ENCODE data around the gene FIP1L1.
"Not testable (repeated sequence)": the region's sequence is repeated elsewhere in the genome, so short reads cannot be mapped to it uniquely, and the experiment has no call there.

Gene FIP1L1

GRCh38 chr4:53378171-53378482, 686 bp downstream of the FIP1L1 start:
- no peak for DNase-seq (ENCODE audit: low spot score)

- no peak for DNase-seq (ENCODE audit: low spot score)
These were observed 2.8 kb downstream of the FIP1L1 start for GRCh38 chr4:53380221-53380620.

GRCh38 chr4:53409479-53409878, 32.0 kb downstream of the FIP1L1 start:
- DNase-seq (ENCODE audit: low spot score): not testable (repeated sequence)

- DNase-seq (ENCODE audit: low spot score): no peak
These were observed 41.8 kb downstream of the FIP1L1 start for GRCh38 chr4:53419208-53419607.

GRCh38 chr4:53421791-53422190, 44.4 kb downstream of the FIP1L1 start:
- no peak for DNase-seq (ENCODE audit: low spot score)

GRCh38 chr4:53422367-53422766, 44.9 kb downstream of the FIP1L1 start:
- DNase-seq (ENCODE audit: low spot score): no peak

- no peak for DNase-seq (ENCODE audit: low spot score)
These were observed 46.8 kb downstream of the FIP1L1 start for GRCh38 chr4:53424280-53424679.

GRCh38 chr4:53427366-53427765, 49.9 kb downstream of the FIP1L1 start:
- DNase-seq (ENCODE audit: low spot score): no peak

- DNase-seq (ENCODE audit: low spot score): no peak
These were observed 53.6 kb downstream of the FIP1L1 start for GRCh38 chr4:53431052-53431451.

GRCh38 chr4:53432528-53433424, 55.3 kb downstream of the FIP1L1 start:
- DNase-seq (ENCODE audit: low spot score): no peak

GRCh38 chr4:53436251-53436650, 58.8 kb downstream of the FIP1L1 start:
- no peak for DNase-seq (ENCODE audit: low spot score)

- no peak for DNase-seq (ENCODE audit: low spot score)
These were observed 64.1 kb downstream of the FIP1L1 start for GRCh38 chr4:53441564-53441963.

GRCh38 chr4:53444954-53445353, 67.5 kb downstream of the FIP1L1 start:
- no peak for DNase-seq (ENCODE audit: low spot score)

GRCh38 chr4:53450773-53451172, 73.3 kb downstream of the FIP1L1 start:
- DNase-seq (ENCODE audit: low spot score): no peak

- no peak for DNase-seq (ENCODE audit: low spot score)
These were observed 75.9 kb downstream of the FIP1L1 start for GRCh38 chr4:53453385-53453784.

- DNase-seq (ENCODE audit: low spot score): no peak
These were observed 78.3 kb downstream of the FIP1L1 start for GRCh38 chr4:53455766-53456165.

- DNase-seq (ENCODE audit: low spot score): no peak
These were observed 78.7 kb downstream of the FIP1L1 start for GRCh38 chr4:53456178-53456577.

- DNase-seq (ENCODE audit: low spot score): peak; percentile 29
These were observed 82.1 kb downstream of the FIP1L1 start for GRCh38 chr4:53459548-53459947.

- DNase-seq (ENCODE audit: low spot score): no peak
These were observed 83.8 kb downstream of the FIP1L1 start for GRCh38 chr4:53461244-53461643.

GRCh38 chr4:53463340-53463739, 85.9 kb downstream of the FIP1L1 start:
- no peak for DNase-seq (ENCODE audit: low spot score)

GRCh38 chr4:53465281-53465680, 87.8 kb downstream of the FIP1L1 start:
- no peak for DNase-seq (ENCODE audit: low spot score)

- DNase-seq (ENCODE audit: low spot score): no peak
These were observed 88.5 kb downstream of the FIP1L1 start for GRCh38 chr4:53465891-53466290.

GRCh38 chr4:53466576-53466975, 89.1 kb downstream of the FIP1L1 start:
- not testable (repeated sequence) for DNase-seq (ENCODE audit: low spot score)
